ENCODE data around the gene MSANTD2. TPM values are rescaled to one million over a fixed set of nuclear protein-coding genes. Genes with fewer than 3 reads are reported as not detected.

MSANTD2 gene
- total and polyA plus RNA-seq, 4 donors: 1.6 to 7.7 (median 2.3) TPM

- no peak overlapping the region for H3K27ac ChIP-seq (ENCODE audit: low read depth in 1 of 2, low read length in 2 of 2)
- H3K4me1 ChIP-seq (ENCODE audit: control insufficient read depth in 4 of 4, insufficient read depth in 4 of 4, low read length in 3 of 4): no peaks in the 10 kb centered on the region
- DNase-seq (ENCODE audit: low spot score): no peak
- H3K9ac ChIP-seq (ENCODE audit: low read depth in 1 of 2, low read length in 2 of 2): no peak overlapping the region
- H3K36me3 ChIP-seq (ENCODE audit: control insufficient read depth in 4 of 4, insufficient read depth in 3 of 4, low read depth in 1 of 4, low read length in 3 of 4): peaks cover 0 to 9% (median 7%) of the 10 kb centered on the region in 4 donors
- no peak overlapping the region for H3K4me3 ChIP-seq (ENCODE audit: low read depth in 1 of 3, low read length in 3 of 3)
- no peaks in the 10 kb centered on the region for H3K9me3 ChIP-seq (ENCODE audit: control insufficient read depth in 4 of 4, low read length in 3 of 4)
- 87% methylated on average over 8 of the region's 8 CpGs for WGBS
- TF ChIP-seq, protein P1, sequence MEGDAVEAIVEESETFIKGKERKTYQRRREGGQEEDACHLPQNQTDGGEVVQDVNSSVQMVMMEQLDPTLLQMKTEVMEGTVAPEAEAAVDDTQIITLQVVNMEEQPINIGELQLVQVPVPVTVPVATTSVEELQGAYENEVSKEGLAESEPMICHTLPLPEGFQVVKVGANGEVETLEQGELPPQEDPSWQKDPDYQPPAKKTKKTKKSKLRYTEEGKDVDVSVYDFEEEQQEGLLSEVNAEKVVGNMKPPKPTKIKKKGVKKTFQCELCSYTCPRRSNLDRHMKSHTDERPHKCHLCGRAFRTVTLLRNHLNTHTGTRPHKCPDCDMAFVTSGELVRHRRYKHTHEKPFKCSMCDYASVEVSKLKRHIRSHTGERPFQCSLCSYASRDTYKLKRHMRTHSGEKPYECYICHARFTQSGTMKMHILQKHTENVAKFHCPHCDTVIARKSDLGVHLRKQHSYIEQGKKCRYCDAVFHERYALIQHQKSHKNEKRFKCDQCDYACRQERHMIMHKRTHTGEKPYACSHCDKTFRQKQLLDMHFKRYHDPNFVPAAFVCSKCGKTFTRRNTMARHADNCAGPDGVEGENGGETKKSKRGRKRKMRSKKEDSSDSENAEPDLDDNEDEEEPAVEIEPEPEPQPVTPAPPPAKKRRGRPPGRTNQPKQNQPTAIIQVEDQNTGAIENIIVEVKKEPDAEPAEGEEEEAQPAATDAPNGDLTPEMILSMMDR (IDR thresholded peaks at IDR 0.05; ENCODE audit: low read depth, low read length, missing input control): no peak
- TF ChIP-seq EGR1 (IDR thresholded peaks at IDR 0.05; ENCODE audit: low read depth in 2 of 2) (no peak), ZBTB33 (IDR thresholded peaks at IDR 0.05) (no peak), NR2F2 (IDR thresholded peaks at IDR 0.05) (no peak), YY1 (IDR thresholded peaks at IDR 0.05) (no peak), TAF1 (conservative IDR thresholded peaks at IDR 0.05) (no peak), ATF3 (IDR thresholded peaks at IDR 0.05) (no peak), HNF4G (IDR thresholded peaks at IDR 0.05) (no peak), JUND (IDR thresholded peaks at IDR 0.05) (no peak)
- TF ChIP-seq, protein P2, sequence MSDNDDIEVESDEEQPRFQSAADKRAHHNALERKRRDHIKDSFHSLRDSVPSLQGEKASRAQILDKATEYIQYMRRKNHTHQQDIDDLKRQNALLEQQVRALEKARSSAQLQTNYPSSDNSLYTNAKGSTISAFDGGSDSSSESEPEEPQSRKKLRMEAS (IDR thresholded peaks at IDR 0.05): no peak
- no peaks in the 10 kb centered on the region for H3K27me3 ChIP-seq (ENCODE audit: control insufficient read depth in 4 of 4, insufficient read depth in 4 of 4, low read length in 3 of 4)
These were observed 31.3 kb downstream of the MSANTD2 start for GRCh38 chr11:124768914-124769313.

DNA sequence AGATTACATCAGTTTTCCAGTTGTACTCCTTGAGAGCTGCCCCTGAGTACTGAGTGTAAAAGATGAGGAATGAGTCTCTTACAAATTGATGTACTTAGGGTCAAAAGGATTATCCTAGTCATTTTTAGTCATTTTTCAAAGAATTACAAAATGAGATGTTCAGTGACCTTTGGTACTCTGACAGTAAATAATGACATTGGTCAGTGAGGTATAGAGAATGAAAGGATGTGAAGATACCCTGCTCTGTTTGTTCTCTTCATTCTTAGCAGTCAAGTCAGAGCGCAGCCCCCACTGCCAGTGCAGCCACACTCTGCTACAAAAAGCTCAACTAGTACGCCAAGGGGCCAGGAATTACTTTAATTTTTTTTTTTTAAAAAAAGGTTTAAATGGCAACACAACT lies 34.0 kb downstream of the MSANTD2 start:
- no peak overlapping the region for H3K4me3 ChIP-seq (ENCODE audit: low read depth in 1 of 3, low read length in 3 of 3)
- WGBS: 96% methylated on average over 2 of the region's 2 CpGs
- H3K9me3 ChIP-seq (ENCODE audit: control insufficient read depth in 4 of 4, low read length in 3 of 4): no peaks in the 10 kb centered on the region
- no peak for DNase-seq (ENCODE audit: low spot score)
- H3K4me1 ChIP-seq (ENCODE audit: control insufficient read depth in 4 of 4, insufficient read depth in 4 of 4, low read length in 3 of 4): peaks cover 6 to 21% (median 11%) of the 10 kb centered on the region in 4 donors
- H3K27ac ChIP-seq (ENCODE audit: low read depth in 1 of 2, low read length in 2 of 2): no peak overlapping the region
- TF ChIP-seq RAD21 (IDR thresholded peaks at IDR 0.05) (no peak), TAF1 (conservative IDR thresholded peaks at IDR 0.05) (no peak), HNF4A (conservative IDR thresholded peaks at IDR 0.05) (no peak), YY1 (IDR thresholded peaks at IDR 0.05) (no peak), EGR1 (IDR thresholded peaks at IDR 0.05; ENCODE audit: low read depth in 2 of 2) (no peak), SP1 (IDR thresholded peaks at IDR 0.05) (no peak), ZBTB33 (IDR thresholded peaks at IDR 0.05) (no peak), FOXA2 (IDR thresholded peaks at IDR 0.05) (no peak), GABPA (IDR thresholded peaks at IDR 0.05 in 1 of 2, conservative IDR thresholded peaks at IDR 0.05 in 1 of 2) (no peak), NR2F2 (IDR thresholded peaks at IDR 0.05) (no peak), RXRA (IDR thresholded peaks at IDR 0.05) (no peak), ATF3 (IDR thresholded peaks at IDR 0.05) (no peak), JUND (IDR thresholded peaks at IDR 0.05) (no peak)
- TF ChIP-seq, protein P1 (IDR thresholded peaks at IDR 0.05; ENCODE audit: low read depth, low read length, missing input control): no peak
- TF ChIP-seq, protein P3, sequence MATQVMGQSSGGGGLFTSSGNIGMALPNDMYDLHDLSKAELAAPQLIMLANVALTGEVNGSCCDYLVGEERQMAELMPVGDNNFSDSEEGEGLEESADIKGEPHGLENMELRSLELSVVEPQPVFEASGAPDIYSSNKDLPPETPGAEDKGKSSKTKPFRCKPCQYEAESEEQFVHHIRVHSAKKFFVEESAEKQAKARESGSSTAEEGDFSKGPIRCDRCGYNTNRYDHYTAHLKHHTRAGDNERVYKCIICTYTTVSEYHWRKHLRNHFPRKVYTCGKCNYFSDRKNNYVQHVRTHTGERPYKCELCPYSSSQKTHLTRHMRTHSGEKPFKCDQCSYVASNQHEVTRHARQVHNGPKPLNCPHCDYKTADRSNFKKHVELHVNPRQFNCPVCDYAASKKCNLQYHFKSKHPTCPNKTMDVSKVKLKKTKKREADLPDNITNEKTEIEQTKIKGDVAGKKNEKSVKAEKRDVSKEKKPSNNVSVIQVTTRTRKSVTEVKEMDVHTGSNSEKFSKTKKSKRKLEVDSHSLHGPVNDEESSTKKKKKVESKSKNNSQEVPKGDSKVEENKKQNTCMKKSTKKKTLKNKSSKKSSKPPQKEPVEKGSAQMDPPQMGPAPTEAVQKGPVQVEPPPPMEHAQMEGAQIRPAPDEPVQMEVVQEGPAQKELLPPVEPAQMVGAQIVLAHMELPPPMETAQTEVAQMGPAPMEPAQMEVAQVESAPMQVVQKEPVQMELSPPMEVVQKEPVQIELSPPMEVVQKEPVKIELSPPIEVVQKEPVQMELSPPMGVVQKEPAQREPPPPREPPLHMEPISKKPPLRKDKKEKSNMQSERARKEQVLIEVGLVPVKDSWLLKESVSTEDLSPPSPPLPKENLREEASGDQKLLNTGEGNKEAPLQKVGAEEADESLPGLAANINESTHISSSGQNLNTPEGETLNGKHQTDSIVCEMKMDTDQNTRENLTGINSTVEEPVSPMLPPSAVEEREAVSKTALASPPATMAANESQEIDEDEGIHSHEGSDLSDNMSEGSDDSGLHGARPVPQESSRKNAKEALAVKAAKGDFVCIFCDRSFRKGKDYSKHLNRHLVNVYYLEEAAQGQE (IDR thresholded peaks at IDR 0.05): no peak
- TF ChIP-seq, protein P2 (IDR thresholded peaks at IDR 0.05): no peak
- peaks cover 0 to 6% (median 5%) of the 10 kb centered on the region in 4 donors for H3K36me3 ChIP-seq (ENCODE audit: control insufficient read depth in 4 of 4, insufficient read depth in 3 of 4, low read depth in 1 of 4, low read length in 3 of 4)
- H3K9ac ChIP-seq (ENCODE audit: low read depth in 1 of 2, low read length in 2 of 2): no peak overlapping the region
- H3K27me3 ChIP-seq (ENCODE audit: control insufficient read depth in 4 of 4, insufficient read depth in 4 of 4, low read length in 3 of 4): peaks cover 0 to 2% (median 0%) of the 10 kb centered on the region in 4 donors

All from liver (tissue), 9 donors.